Brain pericyte (primary cell): Measurements from ENCODE around the gene CRYGB.
"Not testable (repeated sequence)": the region's sequence is repeated elsewhere in the genome, so short reads cannot be mapped to it uniquely, and the experiment has no call there.

Source experiments
- DNase-seq: peaks from one replicate; pipeline ENCODE4 v3.0.0-alpha.2; 2012; ENCODE audit warnings: low read depth, low spot score

The CRYGB gene

GRCh38 chr2:208150094-208150493 is 4.1 kb upstream of the CRYGB start:
- no peak for DNase-seq

GRCh38 chr2:208148803-208149202 is 2.8 kb upstream of the CRYGB start:
- no peak for DNase-seq

GRCh38 chr2:208147759-208148158 is 1.8 kb upstream of the CRYGB start:
- DNase-seq: no peak

GRCh38 chr2:208147008-208147407 is 1.1 kb upstream of the CRYGB start:
- no peak for DNase-seq

GRCh38 chr2:208142925-208143799 is 2.8 kb downstream of the CRYGB start:
- no peak for DNase-seq

GRCh38 chr2:208142240-208142924 is 3.6 kb downstream of the CRYGB start:
- no peak for DNase-seq

- no peak for DNase-seq
Measured at GRCh38 chr2:208139447-208139846, 6.5 kb downstream of the CRYGB start.

- not testable (repeated sequence) for DNase-seq
Measured at GRCh38 chr2:208138334-208138733, 7.6 kb downstream of the CRYGB start.

- no peak for DNase-seq
Measured at GRCh38 chr2:208136716-208137094, 9.3 kb downstream of the CRYGB start.

- no peak for DNase-seq
Measured at GRCh38 chr2:208135794-208136715, 9.9 kb downstream of the CRYGB start.

GRCh38 chr2:208134928-208135586 is 10.9 kb downstream of the CRYGB start:
- DNase-seq: no peak

- no peak for DNase-seq
Measured at GRCh38 chr2:208130712-208131110, 15.2 kb downstream of the CRYGB start.

- DNase-seq: no peak
Measured at GRCh38 chr2:208129744-208130711, 15.9 kb downstream of the CRYGB start, which contains the start of gene CRYGC. TSS of gene CRYGC (minus strand) at chr2:208129828. CDS start at chr2:208129792, 36 bp downstream.

- DNase-seq: no peak
Measured at GRCh38 chr2:208128136-208128535, 17.8 kb downstream of the CRYGB start.

GRCh38 chr2:208127090-208127489 is 18.9 kb downstream of the CRYGB start:
- DNase-seq: no peak

GRCh38 chr2:208125251-208125650 is 20.7 kb downstream of the CRYGB start:
- no peak for DNase-seq

GRCh38 chr2:208124013-208124715 is 21.8 kb downstream of the CRYGB start, which contains the start of gene CRYGD:
TSS of gene CRYGD (minus strand) at chr2:208124524. CDS start at chr2:208124473, 51 bp downstream.
- not testable (repeated sequence) for DNase-seq

- no peak for DNase-seq
Measured at GRCh38 chr2:208122248-208122647, 23.7 kb downstream of the CRYGB start.

GRCh38 chr2:208118918-208119317 is 27.0 kb downstream of the CRYGB start:
- DNase-seq: no peak
